ENCODE results near the gene UTP15.

GRCh38 chr5:73542020-73542419 is 23.5 kb upstream of the UTP15 start:
- TF ChIP-seq CTCF (IDR thresholded peaks at IDR 0.05) (no peak), REST (IDR thresholded peaks at IDR 0.05; ENCODE audit: insufficient read depth in 1 of 2, low read depth in 2 of 2, low read length in 1 of 2) (no peak), SIN3A (IDR thresholded peaks at IDR 0.05; ENCODE audit: borderline replicate concordance, insufficient read depth, low read depth, low read length) (no peak)

Measured in Panc1 (cell line).